Kidney (tissue), 14 donors: ENCODE measurements around the gene CASP1. TPM values are rescaled to one million over a fixed set of nuclear protein-coding genes. Genes with fewer than 3 reads are reported as not detected.

ENCODE experiments used
- DNase-seq, 5 donors: peaks; one replicate each; pipeline ENCODE4 v3.0.0-alpha.2; 2013 to 2020
- FAIRE-seq: peaks from 2 replicates; lab custom pipeline; 2012; peaks lifted over from hg19 to GRCh38; lab: Jason Lieb, UNC
- H3K27ac ChIP-seq, 2 donors: one replicate each; pipeline ENCODE4 v1.7.0; 2013; ENCODE audit warnings: low read depth in 2 of 2, low read length in 2 of 2, inconsistent platforms in 1 of 2
- H3K27me3 ChIP-seq: one replicate; pipeline ENCODE4 v1.7.1; 2013; ENCODE audit warnings: low read length, inconsistent platforms; ENCODE audit not compliant: control insufficient read depth, insufficient read depth
- H3K36me3 ChIP-seq, 3 donors: one replicate each; pipeline versions ENCODE4 v1.7.0 to v1.7.1; 2013; ENCODE audit warnings: low read length in 3 of 3, control low read depth in 1 of 3, inconsistent platforms in 1 of 3; ENCODE audit not compliant: insufficient read depth in 3 of 3, control insufficient read depth in 2 of 3
- H3K4me1 ChIP-seq, 3 donors: one replicate each; pipeline versions ENCODE4 v1.7.0 to v1.7.1; 2013; ENCODE audit warnings: low read length in 3 of 3, inconsistent platforms in 1 of 3, low read depth in 1 of 3; ENCODE audit not compliant: control insufficient read depth in 2 of 3, insufficient read depth in 2 of 3
- H3K4me3 ChIP-seq, 3 donors: one replicate each; pipeline versions ENCODE4 v1.7.0 to v1.8.1; 2013; ENCODE audit warnings: low read length in 3 of 3, control low read depth in 1 of 3, inconsistent platforms in 1 of 3
- H3K9ac ChIP-seq, 3 donors: one replicate each; pipeline versions ENCODE4 v1.7.0 to v1.7.1; 2013; ENCODE audit warnings: low read length in 3 of 3, control low read depth in 1 of 3, inconsistent platforms in 1 of 3
- H3K9me3 ChIP-seq, 3 donors: one replicate each; pipeline versions ENCODE4 v1.7.0 to v1.7.1; 2013; ENCODE audit warnings: low read length in 3 of 3, control low read depth in 1 of 3, inconsistent platforms in 1 of 3; ENCODE audit not compliant: control insufficient read depth in 2 of 3, insufficient read depth in 1 of 3
- intact Hi-C: fragments of 100-400 bp; cut with DNase I; formaldehyde crosslinking; loops from one replicate; pipeline ENCODE4 v1.11.1; 2022
- polyA plus RNA-seq: library from polyadenylated mRNA; stranded (reverse); fragments of 350-450 nt; fragmentation: Illumina TruSeq; extraction: RNeasy Lipid Tissue Mini Kit (QIAGEN cat#74804); gene quantifications from one replicate; pipeline ENCODE4 v1.2.3, GENCODE V29; 2014; ENCODE audit warnings: low read depth, low replicate concordance; ENCODE audit not compliant: insufficient read depth
- total RNA-seq: library from RNA; stranded (reverse); fragmentation: NEBNext Ultra II Directional; extraction: Animal tissue kit (Norgen Biotek cat#: 25700); gene quantifications from one replicate; pipeline ENCODE4 v1.2.1, GENCODE V29; 2021
- TF ChIP-seq, protein P1 (sequence below): IDR thresholded peaks from 3 replicates; pipeline ENCODE4 v1.5.1; 2012; ENCODE audit warnings: mild to moderate bottlenecking, moderate library complexity, borderline replicate concordance; ENCODE audit not compliant: insufficient read depth; ENCODE audit errors: extremely low read depth
- donor health status: control.
- donor health status: control.
- donor health status: control.
- donor health status: control.
- donor health status: control.
- donor health status: DM: yes; HTN: yes; CAD: no.
- donor health status: Normal renal cell carcinoma (clear cell type).

CASP1 gene
- total and polyA plus RNA-seq, 2 donors from 2014 or later, result 9.7 to 38.6 TPM

DNA sequence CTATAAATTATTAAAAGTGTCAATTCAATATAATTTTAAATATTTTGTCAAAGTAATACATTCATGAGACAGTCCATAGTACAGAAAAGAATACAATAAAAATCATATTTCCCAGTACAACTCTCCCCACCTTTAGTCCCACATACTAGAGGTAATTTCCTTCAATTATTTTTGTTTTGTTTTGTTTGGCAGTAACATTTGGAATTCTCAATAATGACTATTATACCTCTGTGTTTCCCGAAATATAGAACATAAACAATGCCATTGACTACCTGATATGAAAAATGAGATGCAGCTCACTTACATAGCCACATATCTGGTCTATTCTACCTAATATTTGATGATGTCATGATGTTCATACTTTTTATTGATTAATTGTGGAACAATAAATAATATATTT lies 42.2 kb downstream of the CASP1 start:
- Histone ChIP-seq H3K4me3 (no peak overlapping the region), H3K9me3 (peaks cover 0 to 3% (median 3%) of the 10 kb centered on the region in 3 donors), H3K4me1 (no peaks in the 10 kb centered on the region), H3K9ac (no peak overlapping the region), H3K36me3 (no peaks in the 10 kb centered on the region), H3K27me3 (no peaks in the 10 kb centered on the region), H3K27ac (no peak overlapping the region)
- DNase-seq, result no peak
- no peak for FAIRE-seq
- intact Hi-C loops, result no loop called here
- TF ChIP-seq, protein P1, sequence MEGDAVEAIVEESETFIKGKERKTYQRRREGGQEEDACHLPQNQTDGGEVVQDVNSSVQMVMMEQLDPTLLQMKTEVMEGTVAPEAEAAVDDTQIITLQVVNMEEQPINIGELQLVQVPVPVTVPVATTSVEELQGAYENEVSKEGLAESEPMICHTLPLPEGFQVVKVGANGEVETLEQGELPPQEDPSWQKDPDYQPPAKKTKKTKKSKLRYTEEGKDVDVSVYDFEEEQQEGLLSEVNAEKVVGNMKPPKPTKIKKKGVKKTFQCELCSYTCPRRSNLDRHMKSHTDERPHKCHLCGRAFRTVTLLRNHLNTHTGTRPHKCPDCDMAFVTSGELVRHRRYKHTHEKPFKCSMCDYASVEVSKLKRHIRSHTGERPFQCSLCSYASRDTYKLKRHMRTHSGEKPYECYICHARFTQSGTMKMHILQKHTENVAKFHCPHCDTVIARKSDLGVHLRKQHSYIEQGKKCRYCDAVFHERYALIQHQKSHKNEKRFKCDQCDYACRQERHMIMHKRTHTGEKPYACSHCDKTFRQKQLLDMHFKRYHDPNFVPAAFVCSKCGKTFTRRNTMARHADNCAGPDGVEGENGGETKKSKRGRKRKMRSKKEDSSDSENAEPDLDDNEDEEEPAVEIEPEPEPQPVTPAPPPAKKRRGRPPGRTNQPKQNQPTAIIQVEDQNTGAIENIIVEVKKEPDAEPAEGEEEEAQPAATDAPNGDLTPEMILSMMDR, result no peak

DNA sequence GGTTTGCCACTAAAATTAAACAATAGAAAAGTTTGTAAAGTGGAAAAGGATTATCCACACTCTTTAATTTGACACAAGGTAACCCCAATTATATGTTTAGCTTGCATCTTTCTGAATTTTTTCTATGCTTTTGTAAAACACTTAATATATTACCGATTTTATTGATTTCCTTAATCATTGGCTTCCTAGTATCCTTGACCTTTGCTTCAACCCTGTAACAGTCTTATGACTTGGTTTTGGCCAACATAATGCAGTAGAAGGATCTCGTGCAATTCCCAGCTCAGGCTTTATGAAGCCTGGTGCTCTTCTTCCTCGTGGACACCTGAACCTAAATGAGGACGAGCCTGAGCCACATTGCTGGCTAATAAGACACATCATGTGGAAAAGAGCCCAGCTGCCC lies 43.0 kb downstream of the CASP1 start:
- TF ChIP-seq, protein P1, result no peak
- DNase-seq (no peak), FAIRE-seq (no peak)

DNA sequence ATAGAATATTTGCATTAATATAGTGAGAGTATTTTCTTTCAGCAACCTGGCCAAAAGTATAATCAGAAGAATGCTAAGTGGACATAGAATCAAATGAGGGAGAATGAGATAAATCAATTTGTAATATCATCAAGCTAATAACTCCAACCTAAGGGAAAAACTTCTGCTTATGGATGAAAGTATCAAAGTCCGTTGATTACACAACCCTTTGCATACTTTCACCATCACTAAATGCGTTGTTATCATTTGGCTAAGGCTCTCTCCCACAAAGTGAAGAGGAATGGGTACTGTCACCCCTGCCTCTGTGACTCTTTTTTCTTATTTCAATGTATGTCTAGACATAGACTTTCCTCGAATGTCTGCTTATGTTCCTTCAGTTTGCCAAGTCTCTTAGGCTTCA lies 50.1 kb downstream of the CASP1 start:
- no peak overlapping the region for H3K27ac ChIP-seq

More for the DNA sequence above, 43.0 kb downstream of the CASP1 start:
- Histone ChIP-seq H3K9me3 (peaks cover 0 to 3% (median 3%) of the 10 kb centered on the region in 3 donors), H3K27ac (no peak overlapping the region), H3K4me1 (no peaks in the 10 kb centered on the region), H3K9ac (no peak overlapping the region), H3K4me3 (no peak overlapping the region), H3K36me3 (no peaks in the 10 kb centered on the region), H3K27me3 (no peaks in the 10 kb centered on the region)
- intact Hi-C loops, result no loop called here

More for the DNA sequence above, 50.1 kb downstream of the CASP1 start:
- H3K9ac ChIP-seq, result no peak overlapping the region
- TF ChIP-seq, protein P1, result no peak
- no peaks in the 10 kb centered on the region for H3K4me1 ChIP-seq
- H3K36me3 ChIP-seq, result no peaks in the 10 kb centered on the region
- DNase-seq (no peak), FAIRE-seq (no peak)
- peaks cover 0 to 3% (median 3%) of the 10 kb centered on the region in 3 donors for H3K9me3 ChIP-seq
- no peak overlapping the region for H3K4me3 ChIP-seq
- intact Hi-C loops, result no loop called here
- no peaks in the 10 kb centered on the region for H3K27me3 ChIP-seq
